ENCODE results near the gene MCMBP. TPM values are rescaled to one million over a fixed set of nuclear protein-coding genes. Genes with fewer than 3 reads are reported as not detected.

The MCMBP gene
- total RNA-seq, 4 donors from 2014 or later: 45.7 to 72.3 (median 59.2) TPM

DNA sequence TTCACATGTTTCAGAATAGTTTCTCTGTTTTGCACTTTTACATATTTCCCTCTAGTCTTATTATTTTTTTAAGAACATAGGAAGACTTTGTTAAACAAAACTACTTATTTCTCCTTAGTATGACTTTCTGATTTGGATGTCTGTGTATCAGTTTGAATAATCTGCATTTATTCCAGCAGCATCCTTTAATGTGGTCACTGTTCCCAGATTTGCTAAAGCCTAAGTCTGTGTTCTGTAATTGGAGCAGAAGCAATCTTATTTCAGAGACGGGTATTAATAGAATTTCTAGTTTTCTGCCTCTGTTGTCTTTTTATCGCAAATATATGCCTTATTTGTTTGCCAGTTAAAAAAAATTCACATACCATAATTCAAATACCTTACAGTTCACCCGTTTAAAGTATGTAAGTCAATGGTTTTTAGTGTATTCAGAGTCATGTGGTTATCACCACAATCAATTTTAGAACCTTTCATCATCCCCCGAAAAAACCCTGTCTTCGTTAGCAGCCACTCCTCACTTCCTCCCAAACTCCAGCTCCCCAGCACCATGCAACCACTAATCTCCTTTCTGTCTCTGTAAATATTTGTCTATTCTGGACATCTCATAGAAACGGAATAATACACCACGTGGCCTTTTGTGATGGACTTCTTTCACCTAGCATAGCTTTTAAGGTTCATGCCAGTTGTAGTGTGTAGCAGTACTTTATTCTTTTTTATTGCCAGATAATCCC is 88.1 kb downstream of the MCMBP start:
- Histone ChIP-seq H3K4me1 (peaks cover 0 to 30% (median 7%) of the 10 kb centered on the region in 4 donors), H3K4me3 (no peak overlapping the region), H3K27me3 (no peaks in the 10 kb centered on the region), H3K36me3 (no peaks in the 10 kb centered on the region), H3K9me3 (no peaks in the 10 kb centered on the region), H3K27ac (no peak overlapping the region)
- 49 to 50% methylated on average over 7 of the region's 7 CpGs for WGBS, 2 donors
- no peak for DNase-seq (ENCODE audit: low spot score in 2 of 2)
- TF ChIP-seq POLR2A (IDR thresholded peaks at IDR 0.05): no peak
- TF ChIP-seq EP300 (IDR thresholded peaks at IDR 0.05): no peak
- TF ChIP-seq, protein P1, sequence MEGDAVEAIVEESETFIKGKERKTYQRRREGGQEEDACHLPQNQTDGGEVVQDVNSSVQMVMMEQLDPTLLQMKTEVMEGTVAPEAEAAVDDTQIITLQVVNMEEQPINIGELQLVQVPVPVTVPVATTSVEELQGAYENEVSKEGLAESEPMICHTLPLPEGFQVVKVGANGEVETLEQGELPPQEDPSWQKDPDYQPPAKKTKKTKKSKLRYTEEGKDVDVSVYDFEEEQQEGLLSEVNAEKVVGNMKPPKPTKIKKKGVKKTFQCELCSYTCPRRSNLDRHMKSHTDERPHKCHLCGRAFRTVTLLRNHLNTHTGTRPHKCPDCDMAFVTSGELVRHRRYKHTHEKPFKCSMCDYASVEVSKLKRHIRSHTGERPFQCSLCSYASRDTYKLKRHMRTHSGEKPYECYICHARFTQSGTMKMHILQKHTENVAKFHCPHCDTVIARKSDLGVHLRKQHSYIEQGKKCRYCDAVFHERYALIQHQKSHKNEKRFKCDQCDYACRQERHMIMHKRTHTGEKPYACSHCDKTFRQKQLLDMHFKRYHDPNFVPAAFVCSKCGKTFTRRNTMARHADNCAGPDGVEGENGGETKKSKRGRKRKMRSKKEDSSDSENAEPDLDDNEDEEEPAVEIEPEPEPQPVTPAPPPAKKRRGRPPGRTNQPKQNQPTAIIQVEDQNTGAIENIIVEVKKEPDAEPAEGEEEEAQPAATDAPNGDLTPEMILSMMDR (IDR thresholded peaks at IDR 0.05): no peak

DNA sequence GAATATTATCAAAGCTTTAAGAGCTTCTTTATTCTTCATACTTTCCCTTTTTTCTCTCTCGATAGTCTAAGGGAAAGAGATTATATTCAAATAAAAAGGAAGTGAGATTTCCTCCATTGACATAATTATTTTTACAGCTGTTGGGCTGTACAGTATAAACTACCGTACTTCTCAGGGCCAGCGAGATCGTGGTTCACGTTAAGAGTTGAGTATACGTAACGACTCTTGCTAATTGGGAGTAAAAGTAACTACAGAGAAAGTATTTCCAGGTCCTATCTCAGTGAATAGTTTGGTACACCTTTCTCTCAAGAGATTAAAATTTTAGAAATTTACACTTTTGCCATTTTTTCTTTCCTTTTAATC is 89.0 kb downstream of the MCMBP start:
- no peak for TF ChIP-seq EP300 (IDR thresholded peaks at IDR 0.05)
- TF ChIP-seq POLR2A (IDR thresholded peaks at IDR 0.05): no peak
- TF ChIP-seq, protein P1 (IDR thresholded peaks at IDR 0.05): no peak
- H3K9me3 ChIP-seq: no peaks in the 10 kb centered on the region

DNA sequence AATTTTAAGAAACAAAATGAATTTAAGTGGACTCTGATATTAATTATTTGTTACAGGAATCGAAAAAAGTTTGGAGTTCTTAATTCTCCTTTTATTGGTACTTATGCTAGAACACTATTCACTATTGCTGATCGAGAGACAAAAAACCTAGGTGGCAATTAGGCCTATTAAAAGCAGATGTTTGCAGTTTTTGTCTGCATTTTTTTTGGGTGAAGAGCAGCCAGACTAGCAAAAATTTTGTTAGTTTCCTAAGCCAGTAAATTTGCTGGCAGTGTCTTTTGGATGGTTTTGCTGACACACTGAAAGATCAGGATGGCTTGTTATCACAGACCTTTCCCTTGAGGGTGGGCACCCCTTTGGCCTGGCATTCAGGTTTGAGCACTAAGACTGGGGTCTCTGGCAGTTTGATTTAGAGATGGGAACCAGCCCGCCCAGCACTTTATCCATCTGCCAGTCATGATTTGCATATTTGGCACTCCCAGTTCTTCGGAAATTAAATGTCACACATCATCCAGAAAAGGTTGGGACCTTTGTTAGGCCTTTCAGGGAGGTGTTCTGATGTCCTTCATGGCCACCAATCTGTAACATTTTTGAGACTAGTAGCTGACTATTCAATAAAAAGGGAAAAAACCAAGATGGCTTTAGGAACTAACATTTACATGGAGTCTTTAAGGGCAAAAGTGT is 89.5 kb downstream of the MCMBP start:
- Histone ChIP-seq H3K36me3 (no peaks in the 10 kb centered on the region), H3K27ac (no peak overlapping the region), H3K27me3 (no peaks in the 10 kb centered on the region), H3K9me3 (no peaks in the 10 kb centered on the region), H3K4me3 (no peak overlapping the region), H3K4me1 (peaks cover 0 to 30% (median 7%) of the 10 kb centered on the region in 4 donors)
- 67 to 72% methylated on average over 4 of the region's 4 CpGs for WGBS, 2 donors
- TF ChIP-seq, protein P1 (IDR thresholded peaks at IDR 0.05): no peak
- TF ChIP-seq EP300 (IDR thresholded peaks at IDR 0.05): no peak
- TF ChIP-seq POLR2A (IDR thresholded peaks at IDR 0.05): no peak
- DNase-seq (ENCODE audit: low spot score in 2 of 2): no peak

More for the DNA sequence above, 89.0 kb downstream of the MCMBP start:
- Histone ChIP-seq H3K4me1 (peaks cover 0 to 30% (median 7%) of the 10 kb centered on the region in 4 donors), H3K27me3 (no peaks in the 10 kb centered on the region), H3K4me3 (no peak overlapping the region), H3K36me3 (no peaks in the 10 kb centered on the region), H3K27ac (no peak overlapping the region)
- no peak for DNase-seq (ENCODE audit: low spot score in 2 of 2)
- 50 to 52% methylated on average over 7 of the region's 7 CpGs for WGBS, 2 donors

DNA sequence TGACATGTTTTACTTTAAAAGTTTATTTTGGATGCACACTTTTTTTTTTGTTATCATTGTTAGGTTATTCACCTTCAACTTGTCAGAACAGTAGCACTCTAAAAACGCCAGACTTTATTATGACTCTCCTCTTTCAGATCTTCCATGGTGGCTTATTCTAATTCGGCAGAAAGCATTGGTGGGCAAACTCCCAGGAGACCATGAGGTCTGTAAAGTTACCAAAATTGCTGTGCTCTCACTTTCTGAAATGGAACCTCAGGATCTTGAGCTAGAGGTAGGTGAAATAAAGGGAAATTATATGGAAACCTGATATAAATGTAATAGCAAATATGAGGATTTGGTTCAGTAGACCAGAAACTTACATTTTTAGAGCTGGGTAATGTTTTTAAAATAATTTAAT is 91.1 kb downstream of the MCMBP start:
- Histone ChIP-seq H3K4me3 (no peak overlapping the region), H3K27ac (no peak overlapping the region), H3K36me3 (peaks cover 0 to 4% (median 0%) of the 10 kb centered on the region in 3 donors), H3K4me1 (peaks cover 0 to 29% (median 7%) of the 10 kb centered on the region in 4 donors), H3K27me3 (no peaks in the 10 kb centered on the region), H3K9me3 (no peaks in the 10 kb centered on the region)
- no peak for DNase-seq (ENCODE audit: low spot score in 2 of 2)
- WGBS, 2 donors: 63 to 79% methylated on average over 2 of the region's 2 CpGs
- TF ChIP-seq POLR2A (IDR thresholded peaks at IDR 0.05): no peak

DNA sequence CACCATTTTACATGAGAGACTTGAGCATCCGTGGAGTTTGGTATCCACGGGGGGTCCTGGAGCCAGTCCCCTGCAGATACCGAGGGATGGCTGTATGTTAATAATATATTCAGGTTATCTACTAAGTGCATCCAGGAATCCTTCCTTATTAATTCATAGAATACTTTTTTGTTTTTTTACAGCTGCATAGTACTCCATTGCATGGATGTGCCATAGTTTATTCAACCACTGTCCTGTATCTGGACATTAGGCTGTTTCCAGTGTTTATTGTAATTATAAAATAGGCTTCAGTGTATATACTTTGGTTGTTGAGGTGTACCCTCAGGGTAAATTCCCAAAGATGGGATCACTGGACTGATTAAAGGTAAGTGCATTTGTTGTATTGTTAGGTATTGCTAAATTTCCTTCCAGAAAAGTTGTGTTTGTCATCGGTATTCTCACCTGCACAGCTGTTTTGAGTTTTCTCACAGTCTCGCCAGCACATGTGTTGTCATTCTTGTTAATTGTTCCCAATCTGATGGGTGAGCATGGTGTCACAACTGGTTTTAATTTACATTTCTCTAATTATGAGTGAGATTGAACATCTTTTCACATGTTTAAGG is 91.7 kb downstream of the MCMBP start:
- 92 to 93% methylated on average over 5 of the region's 5 CpGs for WGBS, 2 donors
- H3K4me3 ChIP-seq: no peak overlapping the region

More for the DNA sequence above, 91.7 kb downstream of the MCMBP start:
- no peaks in the 10 kb centered on the region for H3K9me3 ChIP-seq
- peaks cover 0 to 4% (median 0%) of the 10 kb centered on the region in 3 donors for H3K36me3 ChIP-seq
- no peak overlapping the region for H3K27ac ChIP-seq
- TF ChIP-seq, protein P1 (IDR thresholded peaks at IDR 0.05): no peak
- no peak for TF ChIP-seq POLR2A (IDR thresholded peaks at IDR 0.05)
- TF ChIP-seq EP300 (IDR thresholded peaks at IDR 0.05): no peak
- no peak for DNase-seq (ENCODE audit: low spot score in 2 of 2)
- H3K27me3 ChIP-seq: no peaks in the 10 kb centered on the region
- H3K4me1 ChIP-seq: peaks cover 0 to 25% (median 7%) of the 10 kb centered on the region in 4 donors

Other genes starting within 250 kb of the MCMBP start
- 10 to 100 TPM; 23.8 to 38.4 (median 32.0) TPM for gene BAG3, start 221.5 kb downstream of the MCMBP start, total RNA-seq
- 10 to 100 TPM; 22.7 to 39.8 (median 36.4) TPM for gene INPP5F, start 146.8 kb downstream of the MCMBP start, total RNA-seq
- gene SEC23IP, start 19.9 kb upstream of the MCMBP start, total RNA-seq: 10 to 100 TPM; 10.3 to 37.5 (median 18.8) TPM